GM12892 (cell line): ENCODE measurements around the gene MED26.

Experiments
- POLR2A ChIP-seq: IDR thresholded peaks from 2 replicates; pipeline ENCODE4 v1.6.1; 2011; ENCODE audit warnings: low read depth, low read length, control low read depth
- TAF1 ChIP-seq: IDR thresholded peaks from 2 replicates; pipeline ENCODE4 v1.6.1; 2011; ENCODE audit warnings: low read depth, mild to moderate bottlenecking, control low read depth, low read length, borderline replicate concordance

DNA sequence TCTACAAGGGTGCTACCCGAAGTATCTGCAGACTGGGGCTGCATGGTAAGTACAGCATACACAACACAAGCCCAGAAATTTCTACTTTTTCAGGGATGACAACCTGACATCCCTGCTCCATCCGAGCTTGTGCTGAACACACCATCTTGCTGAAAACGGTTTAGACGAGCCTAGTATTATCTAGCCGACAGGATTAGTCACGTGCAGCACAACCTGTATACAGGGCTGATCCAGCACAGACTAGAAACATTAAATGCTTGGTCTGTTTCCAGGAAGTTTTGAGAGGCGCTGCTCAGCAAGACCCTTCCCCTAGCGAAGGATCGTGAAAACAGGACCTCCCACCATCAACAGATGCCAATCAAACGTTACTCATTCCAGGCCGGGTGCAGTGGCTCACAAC lies 27.7 kb upstream of the MED26 start:
- no peak for TF ChIP-seq POLR2A
- no peak for TF ChIP-seq TAF1
